Left ventricle myocardium inferior (tissue), 1 donor: ENCODE results near the gene CREB5. TPM values are rescaled to one million over a fixed set of nuclear protein-coding genes. Genes with fewer than 3 reads are reported as not detected.
A peak's percentile ranks its signal among the peaks of the same experiment; 100 is the strongest.

Experiments used
- DNase-seq: peaks from one replicate; pipeline ENCODE4 v3.0.0-alpha.2; 2020
- H3K27ac ChIP-seq: fragments of 200-600 bp; replicated peaks from 2 replicates; pipeline ENCODE4 v1.8.0; 2021
- H3K27me3 ChIP-seq: fragments of 200-600 bp; 2 replicates; pipeline ENCODE4 v1.8.0; 2021; ENCODE audit warnings: low read depth
- H3K36me3 ChIP-seq: fragments of 200-600 bp; 2 replicates; pipeline ENCODE4 v1.8.0; 2021
- H3K4me1 ChIP-seq: fragments of 200-600 bp; 2 replicates; pipeline ENCODE4 v1.8.0; 2021
- H3K4me3 ChIP-seq: fragments of 200-600 bp; 2 replicates; pipeline ENCODE4 v1.8.0; 2021; ENCODE audit warnings: mild to moderate bottlenecking, moderate library complexity
- H3K9me3 ChIP-seq: fragments of 200-600 bp; replicated peaks from 2 replicates; pipeline ENCODE4 v1.8.0; 2021
- CTCF ChIP-seq: fragments of 200-600 bp; IDR thresholded peaks from 2 replicates; pipeline ENCODE4 v1.8.0; 2021; ENCODE audit warnings: antibody characterized with exemption, mild to moderate bottlenecking, borderline replicate concordance
- intact Hi-C: fragments of 100-400 bp; cut with micrococcal nuclease; formaldehyde crosslinking; loops from one replicate; pipeline ENCODE4 v1.11.0; 2022
- total RNA-seq: library from RNA; stranded (reverse); fragmentation: NEBNext Ultra II Directional; extraction: Animal tissue kit (Norgen Biotek cat#: 25700); gene quantifications from one replicate; pipeline ENCODE4 v1.2.1, GENCODE V29; 2021
- donor health status: DM: no; HTN: yes; CAD: no; lungs with severe emphysema.

The CREB5 gene
- total RNA-seq, 1 donor from 2014 or later, result 9.8 TPM

GRCh38 chr7:28729281-28729680 is 317.0 kb downstream of the CREB5 start:
- Histone ChIP-seq H3K4me1 (peaks cover 57% of the 10 kb centered on the region), H3K4me3 (no peak overlapping the region), H3K27ac (no peak overlapping the region), H3K9me3 (no peaks in the 10 kb centered on the region), H3K27me3 (no peaks in the 10 kb centered on the region), H3K36me3 (peaks cover 6% of the 10 kb centered on the region)
- intact Hi-C loops, result no loop called here
- DNase-seq, result no peak
- TF ChIP-seq CTCF, result no peak

GRCh38 chr7:28729727-28730126 is 317.4 kb downstream of the CREB5 start:
- H3K36me3 ChIP-seq, result peaks cover 2% of the 10 kb centered on the region
- intact Hi-C loops, result no loop called here
- no peak for DNase-seq
- H3K9me3 ChIP-seq, result no peaks in the 10 kb centered on the region
- TF ChIP-seq CTCF, result no peak
- no peak overlapping the region for H3K27ac ChIP-seq
- no peak overlapping the region for H3K4me3 ChIP-seq
- H3K4me1 ChIP-seq, result peaks cover 52% of the 10 kb centered on the region
- no peaks in the 10 kb centered on the region for H3K27me3 ChIP-seq

GRCh38 chr7:28731092-28731658 is 318.9 kb downstream of the CREB5 start:
- Histone ChIP-seq H3K27ac (peak overlapping the region; percentile 51), H3K4me3 (no peak overlapping the region), H3K9me3 (no peaks in the 10 kb centered on the region), H3K27me3 (no peaks in the 10 kb centered on the region), H3K4me1 (peaks cover 38% of the 10 kb centered on the region), H3K36me3 (no peaks in the 10 kb centered on the region)
- DNase-seq, result no peak
- intact Hi-C loops, result no loop called here
- no peak for TF ChIP-seq CTCF

GRCh38 chr7:28732071-28732869 is 320.0 kb downstream of the CREB5 start:
- no peak for TF ChIP-seq CTCF
- Histone ChIP-seq H3K9me3 (no peaks in the 10 kb centered on the region), H3K27ac (peak overlapping the region; percentile 51), H3K36me3 (no peaks in the 10 kb centered on the region), H3K4me3 (peak overlapping the region; percentile 26), H3K27me3 (no peaks in the 10 kb centered on the region), H3K4me1 (peaks cover 27% of the 10 kb centered on the region)
- intact Hi-C loops, result no loop called here
- DNase-seq, result no peak

- DNase-seq, result no peak
- peaks cover 31% of the 10 kb centered on the region for H3K4me1 ChIP-seq
- intact Hi-C loops, result no loop called here
- no peak overlapping the region for H3K4me3 ChIP-seq
- no peak for TF ChIP-seq CTCF
- H3K9me3 ChIP-seq, result no peaks in the 10 kb centered on the region
- H3K27me3 ChIP-seq, result no peaks in the 10 kb centered on the region
- H3K27ac ChIP-seq, result peak overlapping the region; percentile 51
- H3K36me3 ChIP-seq, result no peaks in the 10 kb centered on the region
Measured at GRCh38 chr7:28733035-28733434, 320.7 kb downstream of the CREB5 start.
